Trophoblast cell (in vitro differentiated cells and primary cell): Measurements from ENCODE around the gene MARS1.
"Not testable (repeated sequence)": the region's sequence is repeated elsewhere in the genome, so short reads cannot be mapped to it uniquely, and the experiment has no call there.

Experiments used
- DNase-seq, 2 donors: peaks; one replicate each; pipeline ENCODE4 v3.0.0-alpha.2; 2016
- H2AFZ ChIP-seq: 2 replicates; pipeline ENCODE4 v1.6.1; 2013; ENCODE audit warnings: low read length, moderate library complexity, mild to moderate bottlenecking; ENCODE audit not compliant: insufficient read depth, poor library complexity
- H2AK5ac ChIP-seq: 2 replicates; pipeline ENCODE4 v1.6.1; 2013; ENCODE audit warnings: mild to moderate bottlenecking, low read length
- H2BK120ac ChIP-seq: 2 replicates; pipeline ENCODE4 v1.6.1; 2013; ENCODE audit warnings: low read length, mild to moderate bottlenecking, moderate library complexity; ENCODE audit not compliant: insufficient read depth, poor library complexity
- H2BK12ac ChIP-seq: 2 replicates; pipeline ENCODE4 v1.6.1; 2013; ENCODE audit warnings: mild to moderate bottlenecking, low read length, moderate library complexity
- H2BK5ac ChIP-seq: 2 replicates; pipeline ENCODE4 v1.6.1; 2013; ENCODE audit warnings: low read length, low read depth, moderate library complexity, mild to moderate bottlenecking; ENCODE audit not compliant: poor library complexity
- H3K14ac ChIP-seq: 2 replicates; pipeline ENCODE4 v1.6.1; 2013; ENCODE audit warnings: mild to moderate bottlenecking, low read length
- H3K18ac ChIP-seq: 2 replicates; pipeline ENCODE4 v1.6.1; 2013; ENCODE audit warnings: mild to moderate bottlenecking, low read length
- H3K23ac ChIP-seq: 2 replicates; pipeline ENCODE4 v1.6.1; 2013; ENCODE audit warnings: low read length
- H3K27ac ChIP-seq: 2 replicates; pipeline ENCODE4 v1.5.1; 2013; ENCODE audit warnings: low read depth, mild to moderate bottlenecking, inconsistent platforms, low read length, moderate library complexity
- H3K27me3 ChIP-seq: 2 replicates; pipeline ENCODE4 v1.6.1; 2013; ENCODE audit warnings: inconsistent platforms, mild to moderate bottlenecking, low read length, moderate library complexity; ENCODE audit not compliant: insufficient read depth
- H3K36me3 ChIP-seq, 2 experiments: 1 replicate in 1 of 2; 2 replicates in 1 of 2; pipeline ENCODE4 v1.6.1; 2013; ENCODE audit warnings: low read length in 2 of 2, mild to moderate bottlenecking in 2 of 2, moderate library complexity in 1 of 2; ENCODE audit not compliant: insufficient read depth in 2 of 2, control insufficient read depth in 1 of 2
- H3K4ac ChIP-seq: 2 replicates; pipeline ENCODE4 v1.6.1; 2013; ENCODE audit warnings: low read depth, mild to moderate bottlenecking, low read length, moderate library complexity
- H3K4me1 ChIP-seq, 2 experiments: 1 replicate in 1 of 2; 2 replicates in 1 of 2; pipeline ENCODE4 v1.6.1; 2013; ENCODE audit warnings: low read length in 2 of 2, mild to moderate bottlenecking in 2 of 2, moderate library complexity in 1 of 2; ENCODE audit not compliant: insufficient read depth in 2 of 2, control insufficient read depth in 1 of 2
- H3K4me2 ChIP-seq: 2 replicates; pipeline ENCODE4 v1.6.1; 2013; ENCODE audit warnings: inconsistent platforms, mild to moderate bottlenecking, low read length, moderate library complexity
- H3K4me3 ChIP-seq: 2 replicates; pipeline ENCODE4 v1.5.1; 2013; ENCODE audit warnings: mild to moderate bottlenecking, low read depth, low read length, inconsistent platforms
- H3K79me1 ChIP-seq: one replicate; pipeline ENCODE4 v1.6.1; 2013; ENCODE audit warnings: low read length
- H3K79me2 ChIP-seq: 2 replicates; pipeline ENCODE4 v1.6.1; 2013; ENCODE audit warnings: low read length, mild to moderate bottlenecking; ENCODE audit not compliant: control insufficient read depth, insufficient read depth, poor library complexity
- H3K9ac ChIP-seq: 2 replicates; pipeline ENCODE4 v1.6.1; 2013; ENCODE audit warnings: mild to moderate bottlenecking, low read length
- H3K9me3 ChIP-seq: 2 replicates; pipeline ENCODE4 v1.6.1; 2013; ENCODE audit warnings: low read depth, mild to moderate bottlenecking, control low read depth, inconsistent platforms, low read length; ENCODE audit not compliant: insufficient read depth
- H4K12ac ChIP-seq: 2 replicates; pipeline ENCODE4 v1.6.1; 2013; ENCODE audit warnings: low read depth, mild to moderate bottlenecking, low read length, moderate library complexity
- H4K8ac ChIP-seq: 2 replicates; pipeline ENCODE4 v1.6.1; 2013; ENCODE audit warnings: low read depth, mild to moderate bottlenecking, low read length, moderate library complexity
- H4K91ac ChIP-seq: one replicate; pipeline ENCODE4 v1.6.1; 2013; ENCODE audit warnings: low read depth, mild to moderate bottlenecking, low read length, moderate library complexity
- WGBS: extraction: QIAGEN DNeasy Blood & Tissue Kit; methylation state at CpG from one replicate; pipeline ENCODE4 v1.1.7; 2013; ENCODE audit warnings: missing lambda C conversion rate; ENCODE audit not compliant: insufficient read length, insufficient coverage; ENCODE audit errors: extremely low coverage; 5-methylcytosine and 5-hydroxymethylcytosine counted together

Gene MARS1

DNA sequence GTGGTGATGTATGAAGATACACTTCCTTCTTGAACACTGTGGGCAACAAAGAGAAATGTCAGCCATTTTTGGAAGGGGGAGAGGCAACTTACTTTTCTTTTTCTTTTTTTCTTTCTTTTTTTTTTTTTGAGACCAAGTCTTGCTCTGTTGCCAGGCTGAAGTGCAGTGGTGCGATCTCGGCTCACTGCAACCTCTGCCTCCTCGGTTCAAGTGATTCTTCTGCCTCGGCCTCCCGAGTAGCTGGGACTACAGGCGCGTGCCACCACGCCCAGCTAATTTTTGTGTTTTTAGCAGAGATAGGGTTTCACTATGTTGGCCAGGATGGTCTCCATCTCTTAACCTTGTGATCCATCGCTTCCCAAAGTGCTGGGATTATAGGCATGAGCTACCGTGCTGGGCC lies 29.9 kb downstream of the MARS1 start:
- Histone ChIP-seq H3K79me2 (peaks cover 12% of the 10 kb centered on the region), H3K79me1 (peaks cover 27% of the 10 kb centered on the region), H3K4me1 (peaks cover 12 to 20% of the 10 kb centered on the region in 2 experiments), H3K36me3 (peaks cover 30 to 42% of the 10 kb centered on the region in 2 experiments)
- H2BK120ac ChIP-seq, H4K91ac ChIP-seq, H2BK5ac ChIP-seq, DNase-seq, H2BK12ac ChIP-seq, H3K4me3 ChIP-seq, H3K4me2 ChIP-seq, H3K18ac ChIP-seq, H3K9ac ChIP-seq, H2AK5ac ChIP-seq, H3K23ac ChIP-seq, H3K27me3 ChIP-seq, H4K12ac ChIP-seq, H3K14ac ChIP-seq, H3K9me3 ChIP-seq, H3K27ac ChIP-seq, H3K4ac ChIP-seq, H2AFZ ChIP-seq, H4K8ac ChIP-seq: not testable (repeated sequence)
- no CpG with 5 or more reads among the region's 10 CpGs for WGBS

DNA sequence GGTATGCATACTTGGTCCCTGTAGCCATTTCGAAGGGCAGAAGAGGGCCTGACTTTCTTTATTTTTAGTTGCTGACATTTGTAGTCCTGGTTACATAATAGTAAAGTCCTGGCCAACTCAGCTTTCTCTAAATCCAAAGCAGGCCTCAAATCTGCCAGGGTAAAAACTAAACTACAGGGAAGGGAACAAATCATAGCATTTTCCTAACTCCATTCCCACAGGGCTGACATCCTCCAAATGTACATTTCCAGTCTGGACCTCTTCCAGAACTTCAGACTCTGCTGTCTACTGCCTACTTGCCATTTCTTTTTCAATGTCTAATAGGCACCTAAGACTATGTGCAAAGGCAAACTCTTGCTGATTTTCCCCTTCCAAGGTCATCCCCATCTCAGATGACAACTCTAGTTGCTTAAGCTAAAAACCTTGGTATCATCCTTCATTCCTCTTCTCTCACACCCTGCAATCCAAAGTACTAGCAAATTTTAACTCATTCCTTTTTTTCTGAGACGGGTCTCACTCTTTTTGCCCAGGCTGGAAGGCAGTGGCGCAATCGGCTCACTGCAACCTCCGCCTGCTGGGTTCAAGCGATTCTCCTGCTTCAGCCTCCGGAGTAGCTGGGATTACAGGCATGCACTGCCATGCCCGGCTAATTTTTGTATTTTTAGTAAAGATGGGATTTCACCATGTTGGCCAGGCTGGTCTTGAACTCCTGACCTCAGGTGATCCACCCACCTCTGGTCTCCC lies 30.5 kb downstream of the MARS1 start:
- Histone ChIP-seq H2AFZ (no peak overlapping the region), H3K14ac (no peak overlapping the region), H3K36me3 (peaks cover 25 to 38% of the 10 kb centered on the region in 2 experiments), H3K18ac (no peak overlapping the region), H3K9me3 (peaks cover 2% of the 10 kb centered on the region), H3K4me3 (no peak overlapping the region), H3K4ac (peak overlapping the region; percentile 52), H4K91ac (no peak overlapping the region), H3K4me1 (peaks cover 12 to 20% of the 10 kb centered on the region in 2 experiments), H3K27me3 (no peaks in the 10 kb centered on the region), H4K12ac (no peak overlapping the region), H3K9ac (no peak overlapping the region), H2AK5ac (no peak overlapping the region), H3K23ac (no peak overlapping the region), H2BK120ac (no peak overlapping the region), H3K4me2 (peak overlapping the region; percentile 13), H3K79me2 (peaks cover 16% of the 10 kb centered on the region), H3K79me1 (peaks cover 32% of the 10 kb centered on the region), H3K27ac (no peak overlapping the region), H4K8ac (no peak overlapping the region), H2BK5ac (no peak overlapping the region), H2BK12ac (no peak overlapping the region)
- WGBS, result no CpG with 5 or more reads among the region's 8 CpGs
- no peak for DNase-seq

DNA sequence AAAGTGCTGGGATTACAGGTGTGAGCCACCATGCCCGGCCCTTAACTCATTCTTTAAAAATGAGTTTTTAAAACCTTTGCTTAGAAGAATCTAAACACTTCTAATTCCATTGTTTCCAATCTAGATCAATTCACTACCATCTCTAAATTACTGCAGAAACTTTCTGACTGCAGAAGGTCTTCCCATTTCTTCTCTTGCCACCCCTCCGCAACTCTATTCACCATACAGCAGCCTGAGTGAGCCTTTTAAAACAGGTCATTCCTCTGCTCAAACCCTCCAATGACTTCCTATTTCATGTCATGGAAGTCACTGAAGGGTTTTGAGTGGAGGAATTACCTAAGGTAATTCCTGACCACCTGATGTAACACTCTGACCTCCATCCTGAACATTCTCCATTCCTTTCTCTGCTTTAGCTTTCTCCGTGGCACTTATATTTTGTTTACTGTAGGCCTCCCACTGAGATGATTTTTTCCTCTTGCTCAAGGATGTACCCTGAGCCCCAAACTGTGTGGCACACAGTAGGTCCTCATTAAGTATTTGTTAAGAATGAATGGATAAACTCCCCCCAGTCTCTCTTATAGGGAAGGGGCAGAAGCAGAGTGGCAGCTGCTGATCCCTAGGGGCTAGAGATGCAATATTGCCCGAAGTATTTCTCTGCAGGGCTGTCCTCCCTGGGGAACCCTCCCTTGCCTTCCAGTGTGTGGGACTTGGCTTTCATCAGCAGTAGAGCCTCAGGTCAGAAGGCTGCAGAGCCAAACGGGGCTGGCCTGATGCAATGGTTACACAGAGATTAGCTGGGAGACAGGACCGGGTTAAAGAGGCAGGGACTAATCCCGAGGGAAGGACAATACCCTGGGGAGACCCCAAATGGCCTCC lies 31.3 kb downstream of the MARS1 start:
- Histone ChIP-seq H3K9me3 (peaks cover 2% of the 10 kb centered on the region), H3K23ac (no peak overlapping the region), H3K4me3 (peak overlapping the region; percentile 84), H4K12ac (no peak overlapping the region), H3K4me2 (peak overlapping the region; percentile 86), H4K91ac (peak overlapping the region; percentile 67), H2BK5ac (peak overlapping the region; percentile 64), H3K18ac (peak overlapping the region; percentile 81), H3K36me3 (peaks cover 25 to 40% of the 10 kb centered on the region in 2 experiments), H4K8ac (no peak overlapping the region), H3K27ac (peak overlapping the region; percentile 89), H3K9ac (peak overlapping the region; percentile 92), H3K79me1 (peaks cover 33% of the 10 kb centered on the region), H3K4ac (peak overlapping the region; percentile 76), H2BK120ac (peak overlapping the region; percentile 75), H3K14ac (peak overlapping the region; percentile 72), H2AFZ (no peak overlapping the region), H2BK12ac (no peak overlapping the region), H3K27me3 (no peaks in the 10 kb centered on the region), H3K4me1 (peaks cover 19 to 27% of the 10 kb centered on the region in 2 experiments), H3K79me2 (peaks cover 23% of the 10 kb centered on the region), H2AK5ac (no peak overlapping the region)
- no CpG with 5 or more reads among the region's 7 CpGs for WGBS
- DNase-seq, result peak; percentile 33 to 42

DNA sequence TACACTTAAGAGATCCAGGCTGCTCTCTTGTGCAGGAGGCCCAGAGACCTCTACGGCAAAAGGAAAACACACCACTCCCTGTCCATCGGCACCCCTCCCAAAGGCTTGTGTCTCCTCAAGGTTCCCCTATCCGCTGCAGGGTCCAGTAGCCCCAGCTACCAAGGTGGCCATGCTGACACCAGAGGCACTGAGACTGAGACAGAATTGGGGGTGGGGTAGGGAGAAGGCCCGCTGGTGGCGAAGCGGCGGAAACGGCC lies 31.9 kb downstream of the MARS1 start:
- peak overlapping the region; percentile 75 for H2BK120ac ChIP-seq
- DNase-seq, result no peak
- peak overlapping the region; percentile 72 for H3K14ac ChIP-seq
- no peaks in the 10 kb centered on the region for H3K27me3 ChIP-seq
- H3K4me2 ChIP-seq, result peak overlapping the region; percentile 86
- H3K9ac ChIP-seq, result peak overlapping the region; percentile 92
- H4K12ac ChIP-seq, result peak overlapping the region; percentile 66
- peak overlapping the region; percentile 60 for H2AK5ac ChIP-seq
- peak overlapping the region; percentile 76 for H3K4ac ChIP-seq
- H2AFZ ChIP-seq, result peak overlapping the region; percentile 52
- peaks cover 33% of the 10 kb centered on the region for H3K79me1 ChIP-seq
- H3K4me1 ChIP-seq, result peaks cover 22 to 31% of the 10 kb centered on the region in 2 experiments
- WGBS, result no CpG with 5 or more reads among the region's 8 CpGs
- H3K18ac ChIP-seq, result peak overlapping the region; percentile 81
- H4K8ac ChIP-seq, result peak overlapping the region; percentile 40
- no peak overlapping the region for H2BK12ac ChIP-seq
- H3K27ac ChIP-seq, result peak overlapping the region; percentile 89
- peak overlapping the region; percentile 64 for H2BK5ac ChIP-seq
- H3K79me2 ChIP-seq, result peaks cover 23% of the 10 kb centered on the region
- no peak overlapping the region for H3K23ac ChIP-seq
- peaks cover 24 to 39% of the 10 kb centered on the region in 2 experiments for H3K36me3 ChIP-seq
- peak overlapping the region; percentile 67 for H4K91ac ChIP-seq
- peak overlapping the region; percentile 84 for H3K4me3 ChIP-seq
- peaks cover 2% of the 10 kb centered on the region for H3K9me3 ChIP-seq
